Hippocampal formation (tissue), 2 donors: ENCODE results near the gene PEX11G.
A peak's percentile ranks its signal among the peaks of the same experiment; 100 is the strongest.

Source experiments
- DNase-seq, 2 donors: peaks; one replicate each; lab custom pipeline; 2025; lab: John Stamatoyannopoulos, UW

The PEX11G gene

DNA sequence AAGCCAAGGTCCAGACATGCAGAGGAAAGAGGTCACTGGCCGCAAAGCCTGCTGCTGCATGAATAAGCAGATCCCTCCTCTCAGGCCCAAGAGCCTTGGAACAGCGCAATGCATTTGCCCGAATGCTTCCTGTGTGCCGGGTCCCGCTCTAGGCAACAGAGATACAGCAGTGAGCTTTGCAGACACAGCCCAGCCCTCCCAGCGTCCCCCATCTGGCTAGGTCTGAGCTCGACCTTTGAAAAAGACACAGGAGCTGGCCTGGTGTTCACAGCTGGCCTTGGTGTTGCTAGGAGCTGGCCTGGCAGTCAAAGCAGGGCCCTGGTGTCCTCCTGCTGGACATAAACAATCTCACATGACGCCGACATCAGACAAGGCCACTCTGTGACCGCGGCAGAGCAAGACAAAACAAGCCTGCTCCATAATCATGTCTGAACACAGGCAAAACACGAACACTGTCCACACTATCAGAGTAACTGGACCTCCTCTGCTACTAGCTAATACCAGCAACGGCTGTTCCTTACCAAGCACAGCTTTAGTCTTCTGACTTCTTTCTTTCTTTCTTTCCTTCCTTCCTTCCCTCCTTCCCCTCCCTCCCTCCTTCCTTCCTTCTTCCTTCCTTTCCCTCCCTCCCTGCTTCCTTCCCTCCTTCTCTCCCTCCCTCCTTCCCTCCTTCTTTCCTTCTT lies 5.7 kb upstream of the PEX11G start:
- peak; percentile 87 to 90 for DNase-seq

DNA sequence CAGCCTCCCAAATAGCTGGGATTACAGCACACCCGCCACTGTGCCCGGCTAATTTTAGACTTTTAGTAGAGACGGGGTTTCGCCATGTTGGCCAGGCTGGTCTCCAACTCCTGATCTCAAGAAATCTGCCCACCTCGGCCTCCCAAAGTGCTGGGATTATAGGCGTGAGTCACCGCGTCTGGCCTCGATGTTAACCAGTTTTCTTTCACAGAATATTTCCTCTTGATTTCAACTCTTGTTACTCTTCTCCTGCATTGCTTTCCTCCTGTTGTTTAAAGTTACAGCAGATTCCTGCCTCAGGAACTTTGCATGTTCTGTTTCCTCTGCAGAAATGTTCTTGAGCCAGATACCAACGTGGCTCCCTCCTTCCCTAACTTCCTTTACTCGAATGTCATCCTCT lies 3.7 kb upstream of the PEX11G start:
- DNase-seq, result no peak

DNA sequence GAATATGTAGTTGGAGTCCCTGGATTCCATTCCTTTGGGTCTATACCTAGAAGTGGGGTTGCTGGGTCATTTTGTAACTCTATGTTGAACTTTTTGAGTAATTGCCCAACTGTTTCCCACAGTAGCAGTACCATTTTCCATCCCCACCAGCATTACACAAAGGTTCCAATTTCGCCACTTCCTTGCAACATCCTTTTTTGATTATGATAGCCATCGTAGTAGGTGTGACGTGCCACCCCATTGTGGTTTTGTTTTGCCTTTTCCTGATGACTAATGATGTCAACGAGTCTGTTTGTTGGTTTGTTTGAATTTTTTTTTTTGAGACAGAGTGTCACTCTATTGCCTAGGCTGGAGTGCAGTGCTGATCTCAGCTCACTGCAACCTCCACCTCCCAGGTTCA lies 3.3 kb upstream of the PEX11G start:
- no peak for DNase-seq

DNA sequence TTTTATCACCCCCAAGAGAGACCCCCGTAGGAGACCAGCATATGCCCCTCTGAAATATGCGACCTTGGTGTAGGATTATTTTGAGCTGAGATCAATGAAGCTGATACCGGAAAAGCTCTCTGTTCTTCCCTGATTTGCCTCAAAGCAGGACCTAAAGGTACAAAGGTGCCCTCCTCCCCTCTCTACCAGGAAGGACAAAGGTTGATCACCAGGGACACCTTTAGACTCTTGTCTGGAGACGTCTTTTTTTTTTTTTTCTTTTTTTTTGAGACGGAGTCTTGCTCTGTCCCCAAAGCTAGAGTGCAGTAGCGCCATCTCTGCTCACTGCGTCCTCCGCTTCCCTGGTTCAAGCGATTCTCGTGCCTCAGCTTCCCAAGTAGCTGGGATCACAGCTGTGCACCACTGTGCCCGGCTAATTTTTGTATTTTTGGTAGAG lies 792 bp upstream of the PEX11G start:
- no peak for DNase-seq

DNA sequence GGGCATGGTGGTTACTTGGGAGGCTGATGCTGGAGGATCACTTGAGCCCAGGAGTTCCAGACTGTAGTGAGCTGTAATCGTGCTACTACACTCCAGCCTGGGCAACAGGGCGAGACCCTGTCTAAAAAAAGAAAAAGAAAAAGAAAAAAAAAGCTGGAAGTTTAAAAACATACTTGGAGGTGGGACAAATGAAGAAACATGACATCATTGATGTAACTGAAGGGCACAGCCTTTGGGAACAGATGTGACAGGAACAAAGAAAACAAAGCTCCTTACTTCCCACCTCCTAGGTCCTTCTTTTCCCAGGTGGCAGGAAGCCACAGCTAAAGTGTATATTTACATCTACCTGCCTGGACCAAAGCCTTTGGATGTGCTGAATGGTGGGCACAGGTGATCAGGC lies 1.9 kb downstream of the PEX11G start:
- DNase-seq, result no peak

DNA sequence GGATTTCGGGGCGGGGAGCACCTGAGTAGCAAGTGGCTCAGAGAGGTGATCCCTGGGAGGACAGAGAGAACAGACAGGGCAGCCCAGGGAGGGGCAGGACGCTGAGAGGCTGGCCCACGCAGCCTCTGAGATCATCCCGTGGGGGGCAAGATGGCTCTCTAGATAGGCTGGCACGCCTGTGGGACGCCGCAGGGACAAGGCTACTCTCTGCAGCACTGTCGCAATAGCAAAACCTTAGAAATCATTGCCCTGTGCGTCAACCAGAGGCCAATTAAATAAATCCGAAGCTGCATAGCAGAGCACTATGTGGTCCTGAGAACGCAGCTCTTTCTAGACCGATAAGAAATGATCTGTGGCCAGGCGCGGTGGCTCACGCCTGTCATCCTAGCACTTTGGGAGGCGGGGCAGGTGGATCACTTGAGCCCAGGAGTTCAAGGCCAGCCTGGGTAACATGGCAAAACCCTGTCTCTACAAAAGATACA lies 5.1 kb downstream of the PEX11G start:
- no peak for DNase-seq

DNA sequence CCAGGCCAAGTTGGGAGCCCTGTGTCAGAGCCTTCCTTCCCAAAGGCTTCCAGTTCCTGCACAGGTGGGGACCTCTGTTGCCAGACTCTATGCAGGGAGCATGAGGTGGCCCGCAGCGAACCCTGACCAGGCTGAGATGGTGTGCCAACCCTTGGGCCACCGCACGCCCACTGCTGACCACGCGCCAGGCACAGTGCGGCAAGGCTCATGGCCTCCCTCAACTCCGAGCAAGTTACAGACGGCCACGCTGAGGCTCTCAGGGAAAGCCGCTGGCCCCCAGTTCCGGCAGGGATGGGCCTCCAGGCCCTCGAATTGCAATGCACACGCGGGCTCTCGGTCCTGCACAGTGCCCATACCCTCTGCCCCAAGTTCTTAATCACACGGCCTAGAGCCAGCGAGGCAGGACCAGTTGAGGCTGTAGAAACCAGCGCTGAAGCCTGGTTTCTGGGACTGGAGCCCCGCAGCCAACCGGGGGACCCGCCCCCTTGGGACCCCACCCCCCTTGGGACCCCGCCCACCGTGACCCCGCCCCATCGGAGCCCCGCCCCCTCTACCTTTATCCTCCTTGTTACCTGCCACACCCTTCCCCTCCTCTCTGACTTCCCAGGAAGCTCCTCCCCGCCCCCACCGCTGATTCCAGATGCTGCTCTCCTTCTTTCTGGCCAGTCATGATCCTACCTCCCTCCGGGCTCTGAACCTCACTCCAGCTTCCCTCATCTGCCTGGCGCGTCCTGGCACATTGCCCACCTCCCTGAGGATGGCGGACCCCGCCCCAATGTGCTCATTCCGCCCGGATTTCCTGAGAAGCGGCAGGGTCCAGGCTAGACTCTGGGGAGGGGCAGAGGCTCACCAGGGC lies 6.0 kb downstream of the PEX11G start:
- no peak for DNase-seq

DNA sequence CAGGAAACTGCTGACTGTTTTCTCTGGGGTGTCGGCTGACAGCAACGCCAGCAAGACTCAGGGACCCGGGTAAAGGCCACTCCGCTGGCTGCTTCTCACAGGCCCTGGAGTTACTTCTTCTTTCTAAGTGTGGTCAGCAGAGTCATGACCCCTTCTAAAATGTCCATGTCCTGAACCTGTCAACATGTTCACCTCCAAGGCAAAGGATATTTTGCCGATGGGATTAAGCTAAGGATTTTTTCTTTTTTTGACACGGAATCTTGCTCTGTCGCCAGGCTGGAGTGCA lies 7.9 kb downstream of the PEX11G start:
- DNase-seq, result no peak

DNA sequence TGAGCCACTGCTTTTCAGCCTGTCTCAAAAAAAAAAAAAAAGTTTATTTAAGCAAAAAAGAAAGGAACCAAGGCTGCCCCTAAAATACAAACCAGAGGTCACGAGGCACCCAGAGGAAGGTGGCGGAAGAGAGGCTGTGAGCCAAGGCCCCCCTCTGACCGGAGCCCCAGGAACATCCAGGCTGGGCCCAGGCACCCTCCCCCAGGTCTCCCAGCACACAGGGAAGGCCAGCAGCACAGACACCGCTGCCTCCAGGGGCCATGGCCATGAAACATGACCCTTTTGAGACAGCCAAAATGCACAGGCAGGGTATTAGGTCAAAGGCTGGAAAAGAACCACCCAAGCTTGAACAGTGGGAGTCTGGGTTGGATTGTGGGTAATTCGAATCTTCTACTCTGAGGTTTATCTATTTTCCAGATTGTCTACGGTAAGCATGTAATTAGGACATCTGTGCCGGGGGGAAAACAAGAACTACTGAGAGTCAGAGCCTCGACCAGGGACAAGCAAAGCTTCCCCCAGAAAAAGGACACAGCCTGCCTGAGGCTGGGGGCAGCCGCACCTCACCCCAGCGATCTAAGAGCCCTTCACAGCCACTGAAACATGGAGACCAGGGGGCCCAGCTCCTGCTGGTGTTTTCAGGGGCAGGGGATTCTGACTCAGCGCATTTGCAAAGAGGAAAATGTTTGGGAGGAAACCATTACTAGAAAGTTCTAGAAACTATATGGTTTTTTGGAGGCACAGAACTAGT lies 8.4 kb downstream of the PEX11G start:
- peak in 1 of 2 donors; percentile 17 for DNase-seq

DNA sequence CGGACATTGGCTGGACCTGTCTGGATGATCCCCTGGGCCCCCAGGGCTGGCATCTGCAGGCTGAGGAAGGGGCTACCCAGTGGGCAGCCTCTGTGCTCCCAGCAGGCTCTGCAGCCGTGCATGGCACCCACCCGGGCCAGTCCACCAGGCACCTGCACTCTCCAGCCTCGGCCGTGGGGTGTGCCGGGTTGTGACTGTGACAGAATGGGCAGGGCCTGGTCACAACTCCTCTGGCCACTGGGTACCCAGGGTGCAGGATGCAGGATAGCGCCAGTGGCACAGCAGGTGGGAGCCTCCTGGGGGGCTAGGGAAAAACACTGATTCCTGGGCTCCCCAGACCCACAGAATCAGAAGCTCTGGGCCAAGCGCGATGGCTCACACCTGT lies 10.0 kb downstream of the PEX11G start:
- DNase-seq, result no peak

DNA sequence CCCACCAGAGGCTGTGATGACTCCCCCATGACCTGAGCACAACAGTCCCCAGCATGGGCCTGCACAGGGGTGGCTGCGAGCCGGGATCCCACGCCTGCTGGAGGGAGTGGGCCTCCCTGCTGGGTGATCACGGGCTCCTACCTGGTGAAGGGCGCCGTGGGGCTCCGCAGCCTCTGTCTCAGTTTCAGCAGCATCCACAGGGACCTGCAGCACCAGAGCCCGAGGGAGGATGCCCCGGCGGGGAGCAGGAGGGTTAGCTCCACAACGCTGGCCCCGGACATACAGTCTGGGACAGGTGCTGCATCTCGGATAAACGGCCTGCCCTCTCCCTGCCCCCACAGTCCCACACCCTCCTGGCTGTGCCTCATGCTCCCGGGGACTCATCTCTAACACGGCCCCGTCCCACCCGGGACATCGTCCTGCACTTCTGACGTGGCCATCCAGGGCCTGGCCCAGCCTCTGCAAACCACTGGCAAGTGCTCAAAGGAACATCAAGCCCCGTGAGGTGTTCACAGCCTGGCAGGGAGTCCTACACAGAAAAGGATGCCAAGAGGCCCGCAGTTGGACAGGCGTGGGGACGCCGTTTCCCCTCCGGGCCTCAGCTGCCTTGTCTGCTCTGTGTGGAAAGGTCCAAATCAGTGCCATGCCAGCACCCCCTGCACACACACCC lies 10.5 kb downstream of the PEX11G start:
- no peak for DNase-seq

DNA sequence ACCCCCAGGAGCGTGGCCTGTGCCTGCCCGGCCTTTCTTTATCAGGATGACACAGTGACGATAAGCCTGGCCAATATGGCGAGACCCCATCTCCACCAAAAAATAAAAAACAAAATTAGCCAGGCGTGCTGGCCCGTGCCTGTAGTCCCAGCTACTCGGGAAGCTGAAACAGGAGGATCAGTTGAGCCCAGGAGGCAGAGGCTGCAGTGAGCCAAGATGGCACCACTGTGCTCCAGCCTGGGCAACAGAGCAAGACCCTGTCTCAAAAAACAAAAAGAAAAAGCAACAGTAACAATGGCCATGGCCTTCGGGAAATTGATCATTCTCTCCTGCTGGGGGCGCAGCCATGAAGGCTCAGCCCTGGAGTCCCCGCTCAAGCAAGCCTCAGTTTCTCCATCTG lies 11.1 kb downstream of the PEX11G start:
- DNase-seq, result no peak

DNA sequence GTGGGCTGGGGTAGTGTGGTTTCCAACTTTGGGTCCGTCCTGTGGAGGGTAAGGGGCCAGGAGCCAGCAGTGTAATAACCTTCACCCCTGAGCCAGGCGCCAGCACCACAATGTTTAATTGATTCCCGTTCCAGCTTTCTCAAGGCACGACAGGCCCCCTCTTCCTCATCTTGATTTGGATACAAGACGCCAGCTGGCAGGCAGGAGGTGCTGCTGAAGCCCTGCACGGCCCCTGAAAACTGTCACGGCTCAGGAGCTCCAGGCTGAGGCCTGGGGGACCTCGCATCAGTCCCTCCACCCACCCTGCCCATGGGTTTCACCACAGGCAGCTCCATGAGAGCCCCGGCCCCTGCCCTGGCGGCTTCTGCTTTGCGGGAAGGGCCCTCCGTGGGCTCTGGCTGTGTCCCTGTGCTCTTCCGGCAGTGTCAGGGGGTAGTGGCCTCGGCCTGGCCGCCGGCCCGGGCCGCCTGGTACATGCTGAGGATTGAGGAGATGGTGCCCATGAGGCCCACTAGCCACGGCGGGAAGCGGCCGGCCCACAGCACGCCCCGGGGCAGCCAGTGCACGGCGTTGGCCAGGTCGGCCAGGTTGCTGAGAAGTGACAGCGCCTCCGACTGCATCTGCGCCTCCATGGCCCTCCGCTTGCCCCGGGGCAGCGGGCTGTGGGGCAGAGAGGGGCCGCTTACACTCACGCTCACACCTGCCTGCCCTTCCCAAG lies 11.9 kb downstream of the PEX11G start:
- DNase-seq, result no peak

DNA sequence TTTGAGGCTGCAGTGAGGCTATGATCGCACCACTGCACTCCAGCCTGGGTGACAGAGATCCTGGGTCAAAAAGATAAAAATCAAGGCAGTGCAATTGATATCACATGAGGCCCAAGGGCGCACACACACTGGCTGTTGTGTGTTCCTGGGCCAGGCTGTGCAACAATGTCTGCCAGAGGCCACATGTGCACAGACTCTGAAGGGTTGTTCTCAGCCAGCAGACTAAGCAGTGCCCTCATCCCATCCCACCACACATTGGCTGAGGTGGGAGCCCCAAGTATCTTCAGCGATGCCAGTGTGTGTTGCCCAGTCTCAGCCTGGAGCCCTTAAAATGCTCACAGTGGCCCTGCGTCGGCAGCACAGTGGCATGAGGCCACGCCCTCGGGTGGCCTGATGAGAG lies 12.6 kb downstream of the PEX11G start:
- DNase-seq, result no peak

DNA sequence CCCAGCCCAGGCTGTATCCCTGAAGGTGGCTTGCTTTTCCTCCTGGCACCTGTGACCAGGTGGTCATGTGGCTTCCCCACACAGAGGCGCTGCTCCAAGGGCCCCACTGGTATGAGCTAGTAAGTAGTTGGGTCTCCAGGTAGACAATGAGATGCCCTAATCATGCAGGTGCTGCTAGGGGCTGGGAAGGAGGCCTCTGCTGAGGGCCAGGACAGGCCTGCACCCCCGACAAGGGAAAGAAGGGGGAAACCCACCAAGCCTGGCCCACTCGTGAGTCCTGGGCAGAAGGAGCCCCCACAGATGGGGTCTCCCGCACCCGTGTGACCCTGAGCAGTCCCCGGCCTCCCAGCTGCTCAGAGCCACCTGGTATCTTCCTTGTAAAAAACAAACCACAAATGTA lies 13.2 kb downstream of the PEX11G start:
- no peak for DNase-seq

DNA sequence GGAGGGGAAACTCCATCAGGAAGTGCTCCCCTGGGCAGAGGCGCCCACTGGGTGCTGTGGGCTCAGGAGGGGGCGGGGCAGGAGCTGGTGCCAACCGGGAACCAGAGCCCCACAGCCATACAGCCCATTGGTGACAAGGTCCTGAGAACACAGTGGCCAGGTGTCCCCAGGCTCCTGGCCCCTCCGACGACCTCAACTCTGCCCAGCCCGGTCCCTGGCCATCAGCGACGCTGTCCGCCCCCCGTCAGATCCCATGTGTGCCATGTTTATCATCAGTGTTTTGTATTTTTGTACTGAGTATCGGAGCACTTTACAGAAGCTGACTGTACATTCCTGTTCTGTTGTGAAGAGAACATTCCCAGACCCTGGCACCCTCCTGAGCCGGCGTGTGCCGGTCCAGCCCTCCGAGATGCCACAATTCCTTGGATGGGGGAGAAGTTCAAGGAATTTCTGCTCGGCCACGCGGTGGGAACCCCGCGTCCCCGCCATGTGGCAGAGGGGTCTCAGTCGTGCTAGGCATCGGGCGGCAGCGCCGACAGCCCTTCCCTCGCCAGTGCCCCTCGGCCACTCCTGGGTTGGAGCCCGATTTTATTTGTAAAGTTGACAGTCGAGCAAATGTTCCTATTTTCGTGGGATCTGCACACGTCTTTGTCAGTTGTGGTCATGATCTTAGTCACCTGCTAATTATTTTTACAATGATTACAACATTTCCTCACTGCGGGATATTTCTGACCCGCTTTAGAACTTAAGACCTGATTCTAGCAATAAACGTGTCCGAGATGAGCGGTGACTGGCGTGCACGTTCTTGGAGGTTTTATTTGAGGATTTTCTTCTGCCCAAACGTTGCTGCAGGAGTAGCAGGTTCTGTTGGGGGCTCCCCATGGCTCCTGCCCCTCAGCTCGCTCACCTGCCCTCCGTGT lies 16.9 kb downstream of the PEX11G start:
- no peak for DNase-seq

DNA sequence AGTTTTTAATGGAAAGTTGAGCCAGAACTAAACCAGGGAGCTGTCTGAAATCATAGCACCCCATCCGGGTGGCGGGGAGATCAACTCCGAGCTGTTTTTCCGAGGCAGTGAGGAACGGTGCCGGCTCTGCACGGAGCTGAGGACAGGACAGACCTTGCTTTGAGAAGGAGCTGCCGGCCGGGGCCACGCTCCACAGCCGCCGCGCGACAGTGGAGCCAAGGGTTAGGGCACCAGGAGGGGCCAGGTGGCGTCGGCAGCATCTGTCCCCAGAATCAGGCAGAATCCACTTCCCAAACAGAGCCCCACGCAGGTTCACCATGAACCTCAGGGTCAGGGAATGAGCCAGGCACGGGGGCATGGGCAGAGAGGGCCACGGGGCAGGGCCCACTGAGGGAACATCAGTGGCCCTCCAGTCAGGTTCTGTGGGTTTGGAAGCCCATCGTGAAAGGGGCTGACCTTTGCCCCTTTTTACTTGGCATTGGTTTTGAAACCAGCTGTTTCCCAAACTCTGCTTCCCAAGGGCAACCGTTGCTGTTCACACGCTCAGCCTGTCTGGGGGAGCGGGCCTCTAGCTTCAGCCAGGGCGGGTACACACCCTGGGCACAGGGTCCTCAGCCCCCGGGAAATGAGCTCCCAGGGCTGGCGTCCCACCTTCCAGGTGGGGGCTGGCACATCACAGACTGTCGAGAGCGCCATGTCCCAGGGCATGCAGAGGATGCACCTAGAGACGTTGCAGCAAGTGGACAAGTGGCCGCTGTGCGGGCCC lies 18.1 kb downstream of the PEX11G start:
- DNase-seq, result no peak

DNA sequence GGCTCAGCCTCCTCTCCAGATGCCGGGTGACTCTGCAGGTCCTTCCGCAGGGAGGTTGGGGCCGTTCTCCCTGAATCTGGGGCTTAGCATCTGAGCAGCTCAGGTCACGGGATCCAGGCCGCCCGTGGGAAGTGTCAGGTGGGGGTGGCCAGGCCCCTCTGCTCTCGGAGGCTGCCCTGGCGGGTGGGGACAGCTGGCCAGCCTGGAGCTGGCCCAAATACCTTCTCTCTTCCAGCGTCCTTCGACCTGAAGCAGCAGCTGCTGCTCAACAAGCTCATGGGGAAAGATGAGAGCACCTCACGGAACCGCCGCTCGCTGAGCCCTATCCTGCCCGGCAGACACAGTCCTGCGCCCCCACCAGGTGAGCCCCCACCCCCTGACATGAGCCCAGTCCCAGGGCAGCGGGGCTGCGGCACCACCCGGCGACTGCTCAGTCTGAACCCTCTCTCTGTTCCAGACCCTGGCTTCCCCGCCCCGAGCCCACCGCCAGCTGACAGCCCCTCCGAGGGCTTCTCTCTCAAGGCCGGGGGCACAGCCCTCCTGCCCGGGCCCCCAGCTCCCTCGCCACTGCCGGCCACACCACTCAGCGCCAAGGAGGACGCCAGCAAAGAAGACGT lies 19.1 kb downstream of the PEX11G start:
- DNase-seq, result no peak

DNA sequence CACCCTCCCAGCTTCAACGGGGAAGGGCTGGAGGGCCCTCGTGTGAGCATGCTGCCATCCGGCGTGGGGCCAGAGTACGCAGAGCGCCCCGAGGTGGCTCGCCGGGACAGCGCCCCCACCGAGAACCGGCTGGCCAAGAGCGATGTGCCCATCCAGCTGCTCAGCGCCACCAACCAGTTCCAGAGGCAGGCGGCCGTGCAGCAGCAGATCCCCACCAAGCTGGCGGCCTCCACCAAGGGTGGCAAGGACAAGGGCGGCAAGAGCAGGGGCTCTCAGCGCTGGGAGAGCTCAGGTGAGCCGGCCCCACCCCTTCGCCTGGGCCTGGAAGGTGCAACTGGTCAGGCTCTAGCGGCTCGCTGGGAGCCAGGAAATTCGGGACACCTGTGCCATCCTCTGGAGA lies 20.0 kb downstream of the PEX11G start:
- DNase-seq, result no peak
